Activated T-cell treated with anti-CD3 and anti-CD28 coated beads, Interleukin-2, amount 50 U/mL, for 1 hour (primary cell): ENCODE measurements around the gene SLC25A48.
"Not testable (repeated sequence)": the region's sequence is repeated elsewhere in the genome, so short reads cannot be mapped to it uniquely, and the experiment has no call there.

Experiments
- DNase-seq: peaks from one replicate; pipeline ENCODE4 v3.0.0-alpha.2; 2020

SLC25A48 gene

GRCh38 chr5:135830384-135830700 is 4.1 kb upstream of the SLC25A48 start:
- DNase-seq: no peak

GRCh38 chr5:135830876-135831275 is 3.6 kb upstream of the SLC25A48 start:
- DNase-seq: no peak

GRCh38 chr5:135831439-135831838 is 3.0 kb upstream of the SLC25A48 start:
- DNase-seq: no peak

- no peak for DNase-seq
Observed at GRCh38 chr5:135831851-135832555, 2.5 kb upstream of the SLC25A48 start.

GRCh38 chr5:135832941-135833920 is 1.2 kb upstream of the SLC25A48 start:
- no peak for DNase-seq

DNA sequence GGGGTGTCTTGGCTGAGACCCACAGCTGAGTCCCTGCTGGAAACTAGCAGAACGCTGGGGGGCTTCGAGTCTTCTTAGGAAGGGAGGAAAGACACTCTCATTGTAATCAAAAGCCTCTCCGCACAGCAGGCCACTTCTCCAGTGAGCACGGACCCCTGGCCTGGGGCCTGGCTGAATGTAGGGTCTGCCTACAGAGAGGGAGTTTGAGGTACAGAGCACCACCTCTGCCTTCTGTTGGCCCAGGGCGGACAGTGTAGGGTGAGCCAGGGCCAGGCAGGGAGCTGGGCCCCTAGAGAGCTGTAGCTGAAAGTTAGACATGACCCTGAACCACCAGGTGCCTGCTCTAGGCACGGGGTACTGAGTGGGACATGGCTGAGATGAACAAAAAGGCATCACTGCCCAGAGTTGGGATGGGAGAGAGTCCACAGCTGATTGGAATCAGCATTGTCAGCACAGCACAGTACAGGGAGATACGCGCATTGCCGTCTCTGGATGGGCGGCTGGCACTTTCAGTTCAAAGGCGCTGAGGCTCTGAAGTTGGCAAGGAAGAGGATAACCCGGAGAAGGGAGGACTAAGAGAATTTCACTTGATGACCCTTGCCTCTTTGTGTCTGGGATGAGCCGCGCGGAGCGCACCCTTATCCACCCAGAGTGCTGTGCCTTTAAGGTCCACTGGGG is 363 bp upstream of the SLC25A48 start:
- DNase-seq: no peak

DNA sequence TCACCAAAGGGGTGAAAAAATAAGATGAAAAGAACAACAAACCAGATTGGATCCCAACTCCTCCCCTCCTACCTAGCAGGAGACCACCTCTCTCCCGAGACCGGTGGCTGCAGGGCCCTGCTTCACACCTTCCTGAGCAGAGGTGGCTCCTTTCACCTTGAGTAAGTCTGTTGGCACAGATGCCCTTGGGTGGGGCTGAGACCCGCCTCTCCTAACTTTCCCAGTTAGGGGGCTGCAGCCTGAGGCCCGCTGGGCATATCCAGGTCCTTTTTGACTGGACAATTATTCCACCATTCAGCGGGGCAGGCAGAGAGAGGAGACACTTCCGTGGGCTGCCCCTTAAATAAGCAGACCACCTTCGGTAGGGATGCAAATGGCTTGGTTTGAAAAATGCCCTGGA is 1.3 kb downstream of the SLC25A48 start:
- no peak for DNase-seq

- DNase-seq: not testable (repeated sequence)
Observed at GRCh38 chr5:135838395-135838794, 3.9 kb downstream of the SLC25A48 start.

GRCh38 chr5:135839566-135839965 is 5.1 kb downstream of the SLC25A48 start:
- DNase-seq: no peak

- no peak for DNase-seq
Observed at GRCh38 chr5:135840959-135841358, 6.5 kb downstream of the SLC25A48 start.

DNA sequence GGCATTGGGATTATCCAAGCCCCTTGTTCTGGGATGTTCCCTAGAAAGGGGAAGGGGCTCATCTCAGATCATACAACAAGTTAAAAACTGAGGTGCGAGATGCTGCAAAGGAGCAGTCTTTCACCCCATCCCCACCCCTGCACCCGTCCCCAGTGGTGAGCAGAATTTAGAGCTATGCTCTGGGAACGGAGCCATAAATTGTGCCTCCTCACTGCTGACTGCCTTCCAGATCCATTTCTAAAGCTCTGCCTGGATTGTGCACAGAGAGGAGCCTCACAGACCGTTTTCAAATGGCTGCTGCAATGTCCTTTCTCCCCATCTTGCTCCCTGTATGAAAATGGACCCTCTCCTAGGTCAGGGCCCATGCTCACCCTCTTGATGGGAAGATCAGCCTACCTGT is 8.3 kb downstream of the SLC25A48 start:
- no peak for DNase-seq

DNA sequence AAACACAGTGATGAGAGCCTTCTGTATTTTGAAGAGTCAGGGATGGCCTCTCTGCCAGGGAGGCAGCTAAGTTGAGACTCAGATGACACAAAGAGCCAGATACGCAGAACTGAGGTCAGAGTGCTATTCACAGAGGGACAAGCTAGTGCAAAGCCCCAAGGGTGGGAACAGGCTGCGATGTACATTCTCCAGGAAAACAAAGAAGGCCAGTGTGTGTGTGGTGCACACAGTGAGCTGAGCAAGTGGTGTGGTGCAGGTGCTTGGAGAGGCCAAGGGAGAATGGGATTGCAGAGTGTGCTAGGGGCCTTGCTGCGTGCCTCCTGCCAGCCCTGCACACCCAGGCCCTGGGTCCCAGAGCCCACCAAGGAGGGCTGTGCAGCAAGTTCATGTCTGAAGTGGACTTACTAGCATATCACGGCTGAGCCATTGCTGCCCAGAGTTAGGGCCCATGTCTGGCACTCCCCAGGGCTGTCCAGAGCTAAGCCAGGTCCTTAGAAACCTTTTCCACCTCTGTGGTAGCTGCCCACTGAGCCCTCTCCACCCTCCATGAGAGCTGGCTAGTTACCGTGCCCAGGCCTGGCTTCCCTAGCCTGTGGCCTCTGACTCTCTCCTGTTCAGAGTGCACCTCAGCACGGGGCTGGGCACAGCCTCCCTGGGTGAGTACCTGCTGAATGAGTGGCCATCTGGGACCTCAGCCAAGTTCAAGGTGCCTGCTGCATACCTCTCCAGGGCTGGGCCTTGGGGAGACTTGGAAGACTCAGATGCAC is 9.3 kb downstream of the SLC25A48 start:
- no peak for DNase-seq

GRCh38 chr5:135846311-135846710 is 11.8 kb downstream of the SLC25A48 start:
- no peak for DNase-seq

DNA sequence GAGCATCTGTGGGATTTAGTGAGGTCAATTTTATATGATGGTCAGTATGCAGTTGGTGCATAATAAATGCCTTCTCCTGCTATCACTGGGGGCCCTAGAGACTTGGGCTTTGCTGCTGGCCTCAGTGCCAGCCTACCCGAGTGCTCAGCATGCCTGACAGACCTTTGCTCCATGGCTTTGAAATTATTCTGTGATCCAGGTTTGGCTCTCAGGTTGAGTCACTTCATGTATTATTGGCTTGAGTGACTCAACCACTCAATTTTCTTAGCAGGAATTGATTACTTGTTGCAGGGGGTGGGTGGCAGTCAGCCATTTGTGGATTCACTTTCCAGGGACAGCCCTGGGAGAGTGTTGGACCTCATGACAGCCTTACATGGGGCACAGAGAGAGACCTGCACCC is 13.5 kb downstream of the SLC25A48 start:
- DNase-seq: no peak

DNA sequence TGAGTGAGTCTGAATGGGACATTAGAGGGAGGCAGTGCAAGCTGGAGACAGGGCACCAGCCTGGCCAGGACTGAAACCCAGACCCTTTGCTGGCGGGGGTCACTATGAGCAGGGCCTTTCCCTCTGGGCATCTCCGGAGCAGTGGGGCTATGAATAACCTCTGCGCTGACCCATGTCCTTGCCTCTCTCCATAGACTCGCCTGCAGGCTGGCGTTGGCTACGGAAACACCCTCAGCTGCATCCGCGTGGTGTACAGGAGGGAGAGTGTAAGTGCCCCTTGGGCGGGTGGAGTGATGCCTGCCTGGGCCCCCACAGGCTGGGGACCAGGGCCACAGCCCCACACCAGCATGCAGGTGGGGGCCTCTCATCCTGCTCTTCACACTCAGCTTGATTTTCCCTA is 15.8 kb downstream of the SLC25A48 start:
- no peak for DNase-seq

DNA sequence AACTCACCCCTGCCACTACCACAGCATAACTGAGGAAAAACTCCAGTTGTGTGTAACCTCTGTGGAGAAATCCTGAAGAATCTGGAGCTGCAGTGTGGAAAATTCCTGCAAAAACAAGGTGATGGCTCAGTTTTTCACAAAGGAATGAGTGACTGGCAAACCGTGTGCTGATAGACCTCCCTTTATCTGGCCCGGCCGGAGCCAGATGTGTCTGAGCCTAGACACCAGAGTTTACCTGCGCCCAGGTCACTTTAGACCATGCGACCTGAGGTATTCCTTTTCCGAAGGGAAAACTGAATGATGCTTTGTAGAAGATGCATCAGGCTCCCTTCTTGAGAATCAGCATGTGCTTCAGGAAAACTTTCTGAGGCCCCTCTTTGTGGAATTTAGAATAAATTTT is 16.2 kb downstream of the SLC25A48 start:
- no peak for DNase-seq

DNA sequence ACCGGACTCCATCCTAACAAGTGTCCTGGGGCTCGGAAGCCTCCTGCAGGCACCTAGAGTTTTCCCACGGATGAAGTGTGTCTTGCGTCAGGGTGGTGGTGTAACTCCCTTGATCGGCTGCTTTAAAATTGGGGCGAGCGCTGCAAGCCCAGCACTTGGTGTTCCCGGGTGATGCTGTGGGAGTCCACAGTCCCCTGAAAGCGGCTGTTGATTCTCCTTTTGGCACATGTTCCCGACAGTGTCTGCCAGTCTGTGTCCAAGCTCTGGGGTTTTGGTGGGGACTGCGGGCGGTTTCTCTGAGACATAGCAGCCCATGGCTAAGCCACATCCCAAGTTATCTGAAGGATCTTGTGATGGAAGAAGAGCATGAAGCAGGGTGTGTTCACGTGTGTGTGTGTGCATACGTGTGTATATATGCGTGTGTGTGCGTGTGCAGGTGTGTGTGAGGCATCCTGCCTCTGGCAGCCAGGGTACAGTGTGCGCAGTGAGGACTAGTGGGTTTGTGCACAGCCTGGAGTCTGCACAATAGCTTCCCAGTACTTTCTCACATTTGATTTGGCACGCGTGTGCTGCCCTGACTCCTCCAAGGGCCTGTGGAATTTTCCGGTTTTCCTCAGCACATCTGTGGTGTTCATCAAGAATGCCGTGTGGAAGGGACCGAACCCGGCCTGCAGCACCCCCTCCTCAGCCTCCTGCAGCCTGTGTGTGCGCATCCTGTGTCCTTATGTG is 16.9 kb downstream of the SLC25A48 start:
- DNase-seq: no peak

GRCh38 chr5:135851915-135852845 is 17.7 kb downstream of the SLC25A48 start:
- DNase-seq: no peak

GRCh38 chr5:135857630-135858311 is 23.3 kb downstream of the SLC25A48 start:
- no peak for DNase-seq

DNA sequence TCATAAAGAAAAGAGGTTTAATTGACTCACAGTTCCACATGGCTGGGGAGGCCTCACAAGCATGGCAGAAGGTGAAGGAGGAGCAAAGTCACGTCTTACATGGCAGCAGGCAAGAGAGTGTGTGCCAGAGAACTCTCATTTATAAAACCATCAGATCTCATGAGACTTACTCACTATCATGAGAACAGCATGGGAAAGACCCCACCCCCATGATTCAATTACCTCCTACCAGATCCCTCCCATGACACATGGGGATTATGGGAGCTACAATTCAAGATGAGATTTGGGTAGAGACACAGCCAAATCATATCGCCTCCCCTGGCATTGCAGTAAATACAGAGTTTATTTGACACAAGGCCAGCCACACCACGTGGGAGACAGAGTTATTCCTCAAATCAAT is 24.7 kb downstream of the SLC25A48 start:
- DNase-seq: not testable (repeated sequence)
